ENCODE results near the gene PHIP. TPM values are rescaled to one million over a fixed set of nuclear protein-coding genes. Genes with fewer than 3 reads are reported as not detected.
"Not testable (repeated sequence)": the region's sequence is repeated elsewhere in the genome, so short reads cannot be mapped to it uniquely, and the experiment has no call there.

PHIP gene
- polyA plus RNA-seq, 3 donors: 4.6 to 7.1 (median 5.4) TPM

DNA sequence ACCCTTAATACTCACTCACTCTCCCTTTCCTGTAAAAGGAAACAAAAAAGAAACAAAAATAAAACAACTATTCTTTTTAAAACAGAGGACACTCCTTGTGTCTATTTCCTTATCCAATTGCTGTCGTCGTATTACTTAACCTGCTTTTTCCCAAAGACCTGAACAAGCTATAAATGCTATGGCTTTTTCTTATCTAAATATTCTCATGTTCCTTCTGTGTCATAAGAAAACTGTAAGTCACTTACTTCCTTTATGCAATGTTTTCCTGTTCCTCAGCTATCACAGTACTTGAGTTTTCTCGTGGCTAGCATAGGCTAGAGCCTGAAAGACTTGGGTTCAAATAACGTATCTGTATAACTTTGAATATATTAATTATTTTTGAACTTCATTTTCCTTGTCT, 111.5 kb downstream of the PHIP start:
- H3K27ac ChIP-seq (ENCODE audit: low read depth, low read length): no peak overlapping the region
- WGBS, 3 donors: 62 to 94% (median 74%) methylated on average over 4 of the region's 4 CpGs

DNA sequence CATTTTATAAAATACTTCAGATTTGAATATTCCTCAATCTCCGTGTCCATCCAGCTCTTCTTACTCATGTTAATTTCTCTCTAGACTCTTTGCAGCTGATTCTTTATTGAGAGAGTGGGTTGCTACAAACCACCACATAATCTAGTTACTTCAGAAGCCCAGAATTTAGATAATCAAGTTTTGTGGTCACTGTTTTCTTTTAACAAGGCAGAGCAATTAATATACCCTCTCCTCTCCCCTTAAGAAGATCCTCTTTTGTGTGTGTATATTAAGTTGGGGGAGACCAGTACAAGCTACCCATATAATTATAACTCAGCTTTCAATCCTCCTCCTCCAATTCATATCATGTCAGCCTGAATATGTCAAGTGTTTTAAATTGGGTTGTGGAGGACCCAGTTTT, 115.6 kb downstream of the PHIP start:
- no peak overlapping the region for H3K27ac ChIP-seq (ENCODE audit: low read depth, low read length)
- WGBS, 3 donors: 94 to 100% (median 97%) methylated on average over 1 of the region's 1 CpG

DNA sequence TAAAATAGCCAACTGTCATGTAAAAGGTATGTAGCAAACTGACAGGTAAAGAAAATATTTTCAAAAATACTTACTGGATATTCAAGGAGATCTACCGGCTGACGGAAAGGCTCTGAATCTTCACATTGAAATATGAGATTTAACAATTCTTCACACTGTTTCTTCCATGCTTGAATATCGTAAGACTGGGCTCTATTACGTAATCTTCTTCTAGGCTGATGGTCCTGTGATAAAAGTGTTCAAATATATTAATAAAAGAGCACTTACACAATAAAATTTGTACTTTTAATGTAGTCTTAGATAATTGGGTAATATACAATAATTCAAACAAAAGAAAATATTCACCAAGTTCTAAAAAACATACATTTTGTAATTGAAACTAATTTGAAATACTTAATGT, 123.3 kb downstream of the PHIP start:
- 94 to 96% (median 95%) methylated on average over 4 of the region's 4 CpGs for WGBS, 3 donors

DNA sequence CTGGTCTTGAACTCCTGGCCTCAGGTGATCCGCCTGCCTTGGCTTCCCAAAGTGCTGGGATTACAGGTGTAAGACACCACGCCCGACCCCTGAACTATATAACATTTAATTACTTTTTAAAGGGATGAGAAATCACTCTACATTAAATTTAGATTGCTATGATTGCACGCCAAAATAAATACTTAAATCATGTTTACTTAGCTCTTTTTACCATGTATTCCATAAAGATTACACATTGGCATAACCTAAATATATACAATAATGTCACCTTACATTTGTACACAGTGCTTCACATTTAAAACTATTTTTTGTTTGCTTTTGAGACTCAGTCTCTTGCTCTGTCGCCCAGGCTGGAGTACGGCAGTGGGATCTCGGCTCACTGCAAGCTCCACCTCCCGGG, 124.3 kb downstream of the PHIP start:
- H3K27ac ChIP-seq (ENCODE audit: low read depth, low read length): no peak overlapping the region
- 96 to 98% (median 98%) methylated on average over 8 of the region's 8 CpGs for WGBS, 3 donors

More for the DNA sequence above, 123.3 kb downstream of the PHIP start:
- no peak overlapping the region for H3K27ac ChIP-seq (ENCODE audit: low read depth, low read length)

GRCh38 chr6:78952362-78952761, 125.7 kb downstream of the PHIP start:
- no peak overlapping the region for H3K27ac ChIP-seq (ENCODE audit: low read depth, low read length)
- 92 to 100% (median 100%) methylated on average over 1 of the region's 1 CpG for WGBS, 3 donors

GRCh38 chr6:78948785-78949184, 129.3 kb downstream of the PHIP start:
- 96 to 99% (median 97%) methylated on average over 3 of the region's 3 CpGs for WGBS, 3 donors
- H3K27ac ChIP-seq (ENCODE audit: low read depth, low read length): no peak overlapping the region

DNA sequence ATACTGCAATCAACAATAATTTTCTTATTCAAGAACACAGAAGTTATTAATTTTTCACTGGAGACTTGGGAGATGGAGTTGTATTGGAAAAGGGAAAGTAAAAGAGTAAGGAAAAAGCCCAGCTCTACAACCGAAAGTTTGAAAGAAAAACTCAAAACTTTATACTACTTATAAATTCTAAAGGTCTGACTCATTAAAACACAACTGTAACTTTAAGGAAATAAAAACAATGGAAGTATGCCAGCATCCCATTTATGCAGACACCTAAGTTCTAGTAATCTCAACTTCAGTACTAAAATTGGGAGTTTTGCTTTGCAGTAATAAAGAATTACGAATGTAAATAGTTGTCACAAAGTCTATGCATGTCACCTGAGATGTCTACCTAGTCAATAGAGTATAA, 130.1 kb downstream of the PHIP start:
- WGBS, 3 donors: 93 to 96% (median 93%) methylated on average over 2 of the region's 2 CpGs
- H3K27ac ChIP-seq (ENCODE audit: low read depth, low read length): no peak overlapping the region

- no peak overlapping the region for H3K27ac ChIP-seq (ENCODE audit: low read depth, low read length)
- WGBS, 3 donors: 91 to 97% (median 94%) methylated on average over 2 of the region's 2 CpGs
Observed at GRCh38 chr6:78947529-78947928, 130.5 kb downstream of the PHIP start.

DNA sequence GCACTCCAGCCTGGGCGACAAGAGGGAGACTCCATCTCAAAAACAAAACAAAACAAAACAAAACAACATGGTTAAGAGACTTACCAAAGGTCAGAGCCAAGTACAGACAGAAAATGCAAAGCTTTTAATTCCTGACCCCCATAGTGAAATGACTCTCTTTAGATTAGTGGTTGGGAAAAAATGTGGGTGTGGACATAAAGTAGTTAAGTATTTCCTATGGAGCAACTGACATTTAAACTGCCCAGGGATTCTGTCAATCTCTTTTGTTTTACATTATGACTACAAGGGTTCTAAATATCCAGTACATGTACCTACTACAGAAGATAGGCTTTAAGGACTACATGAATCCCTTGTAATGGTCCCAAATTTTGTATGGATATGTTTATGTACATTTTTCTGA, 135.6 kb downstream of the PHIP start:
- WGBS, 3 donors: 95 to 100% (median 100%) methylated on average over 1 of the region's 1 CpG
- no peak overlapping the region for H3K27ac ChIP-seq (ENCODE audit: low read depth, low read length)

- 91 to 96% (median 93%) methylated on average over 2 of the region's 2 CpGs for WGBS, 3 donors
- no peak overlapping the region for H3K27ac ChIP-seq (ENCODE audit: low read depth, low read length)
Observed at GRCh38 chr6:78936515-78936914, 141.5 kb downstream of the PHIP start.

DNA sequence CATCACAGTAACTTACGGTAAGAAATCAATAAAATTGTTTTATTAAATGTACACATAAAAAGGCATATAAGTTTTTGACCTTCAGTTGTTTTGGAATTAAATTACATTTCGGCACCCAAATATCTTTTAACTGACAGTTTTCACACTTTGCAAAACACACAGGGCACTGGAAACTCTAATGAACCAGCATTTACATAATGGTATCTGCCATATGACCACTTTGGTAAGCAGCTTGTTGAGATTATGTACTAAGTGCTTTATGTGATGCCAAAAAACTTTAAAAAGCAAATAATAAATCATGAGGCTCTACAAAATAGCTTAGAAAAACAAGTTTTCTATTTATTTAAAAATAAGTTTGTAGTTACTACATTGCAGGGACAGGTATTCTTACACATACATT, 142.5 kb downstream of the PHIP start:
- no peak overlapping the region for H3K27ac ChIP-seq (ENCODE audit: low read depth, low read length)
- 94 to 95% (median 94%) methylated on average over 2 of the region's 2 CpGs for WGBS, 3 donors

GRCh38 chr6:78925317-78925716, 152.7 kb downstream of the PHIP start:
- WGBS, 3 donors: 80 to 89% (median 85%) methylated on average over 3 of the region's 3 CpGs
- H3K27ac ChIP-seq (ENCODE audit: low read depth, low read length): no peak overlapping the region

DNA sequence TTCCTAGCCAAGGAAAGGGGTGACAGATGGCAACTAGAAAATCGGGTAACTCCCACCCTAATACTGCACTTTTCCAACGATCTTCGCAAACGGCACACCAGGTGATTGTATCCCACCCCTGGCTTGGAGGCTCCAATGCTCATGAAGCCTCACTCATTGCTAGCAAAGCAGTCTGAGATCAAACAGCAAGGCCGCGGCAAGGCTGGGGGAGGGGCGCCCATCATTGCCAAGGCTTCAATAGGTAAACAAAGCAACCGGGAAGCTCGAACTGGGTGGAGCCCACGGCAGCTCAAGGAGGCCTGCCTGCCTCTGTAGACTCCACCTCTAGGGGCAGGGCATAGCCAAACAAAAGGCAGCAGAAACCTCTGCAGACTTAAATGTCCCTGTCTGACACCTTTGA, 156.9 kb downstream of the PHIP start:
- 85 to 95% (median 90%) methylated on average over 10 of the region's 10 CpGs for WGBS, 3 donors
- not testable (repeated sequence) for H3K27ac ChIP-seq (ENCODE audit: low read depth, low read length)

DNA sequence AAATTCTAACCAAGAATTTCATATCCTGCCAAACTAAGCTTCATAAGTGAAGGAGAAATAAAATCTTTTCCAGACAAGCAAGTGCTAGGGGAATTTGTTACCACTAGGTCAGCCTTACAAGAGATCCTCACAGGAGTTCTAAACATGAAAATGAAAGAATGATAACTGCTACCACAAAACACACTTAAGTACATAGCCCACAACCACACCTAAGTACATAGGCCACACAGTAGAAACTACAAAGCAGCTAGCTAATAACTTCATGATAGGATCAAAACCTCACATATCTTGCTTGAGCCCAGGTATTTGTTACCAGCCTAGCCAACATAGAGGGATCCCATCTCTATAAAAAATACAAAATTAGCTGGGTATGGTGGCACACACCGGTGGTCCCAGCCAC, 160.3 kb downstream of the PHIP start:
- 90 to 100% (median 96%) methylated on average over 1 of the region's 1 CpG for WGBS, 3 donors
- no peak overlapping the region for H3K27ac ChIP-seq (ENCODE audit: low read depth, low read length)

DNA sequence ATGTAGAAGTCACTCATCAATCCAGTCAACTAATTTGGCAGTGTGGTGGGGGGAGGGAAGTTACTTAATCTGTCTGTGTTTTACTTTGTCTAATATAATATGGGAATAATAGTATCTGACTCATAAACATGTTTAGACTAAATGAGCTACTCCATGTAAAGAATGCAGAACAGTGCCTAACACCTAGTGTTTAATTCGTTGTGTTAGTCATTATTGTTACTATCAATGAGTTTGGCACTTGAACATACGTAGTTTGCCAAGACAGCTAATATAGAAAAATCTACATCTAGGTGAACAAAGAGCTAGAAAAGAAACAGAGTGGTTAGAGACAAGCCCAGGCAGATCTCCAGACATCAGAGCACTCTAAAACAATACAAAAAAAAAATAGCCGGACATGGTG, 161.6 kb downstream of the PHIP start:
- WGBS, 3 donors: 89 to 99% (median 90%) methylated on average over 3 of the region's 3 CpGs
- H3K27ac ChIP-seq (ENCODE audit: low read depth, low read length): no peak overlapping the region

GRCh38 chr6:78911218-78911940, 166.7 kb downstream of the PHIP start:
- WGBS, 3 donors: 54 to 74% (median 69%) methylated on average over 9 of the region's 9 CpGs
- H3K27ac ChIP-seq (ENCODE audit: low read depth, low read length): no peak overlapping the region

DNA sequence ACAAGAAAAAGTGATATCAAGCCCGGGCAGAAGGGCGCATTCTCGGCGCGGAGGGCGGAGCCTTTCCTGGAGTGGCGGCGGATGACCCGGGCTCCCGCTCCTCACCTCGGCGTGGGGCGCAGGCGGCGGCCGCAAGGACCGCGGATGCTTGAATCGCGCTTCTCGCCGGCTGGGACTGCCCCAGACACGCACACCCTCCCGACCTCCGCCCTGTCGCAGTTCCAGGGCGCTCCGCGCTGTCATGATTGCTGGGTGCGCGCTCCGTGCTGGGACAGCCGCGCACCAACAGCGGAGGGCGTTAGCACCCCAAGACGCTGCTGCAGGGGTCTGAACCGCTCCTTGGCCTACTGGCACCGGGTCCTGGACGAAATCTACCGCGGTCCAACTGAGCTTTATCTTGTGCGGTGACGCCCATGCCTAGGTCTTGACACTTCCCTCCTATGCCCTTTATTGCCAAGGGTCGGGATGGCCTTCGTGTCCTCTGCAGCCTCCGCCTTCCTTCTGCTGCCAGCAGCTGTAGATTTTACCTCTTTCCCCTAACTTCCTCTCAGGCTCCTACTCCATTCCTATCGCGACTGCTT, 167.4 kb downstream of the PHIP start:
- WGBS, 3 donors: 2 to 4% (median 3%) methylated on average over 49 of the region's 49 CpGs
- no peak overlapping the region for H3K27ac ChIP-seq (ENCODE audit: low read depth, low read length)

GRCh38 chr6:78910010-78910409, 168.0 kb downstream of the PHIP start:
- no peak overlapping the region for H3K27ac ChIP-seq (ENCODE audit: low read depth, low read length)
- 80 to 91% (median 86%) methylated on average over 10 of the region's 10 CpGs for WGBS, 3 donors

DNA sequence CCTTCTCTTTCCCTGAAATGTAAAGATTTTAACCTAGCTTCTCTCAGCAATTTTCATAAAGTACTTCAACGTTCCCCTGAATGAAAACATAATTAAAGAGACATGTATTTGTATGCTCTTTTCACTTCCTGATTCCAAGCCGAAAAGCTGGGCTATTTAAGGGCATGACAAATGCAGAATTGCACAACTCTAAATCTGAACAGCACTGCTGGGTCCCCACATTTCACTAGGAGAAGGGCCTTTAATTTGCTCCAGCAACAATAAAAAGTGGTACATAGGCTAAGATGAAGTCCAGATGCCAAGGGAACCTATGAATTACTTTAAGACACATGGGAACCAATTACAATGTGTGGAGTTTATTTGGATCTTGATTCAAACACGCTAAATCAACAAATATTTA, 168.7 kb downstream of the PHIP start:
- 50 to 66% (median 50%) methylated on average over 3 of the region's 3 CpGs for WGBS, 3 donors
- H3K27ac ChIP-seq (ENCODE audit: low read depth, low read length): no peak overlapping the region

- 88 to 94% (median 88%) methylated on average over 2 of the region's 2 CpGs for WGBS, 3 donors
Observed at GRCh38 chr6:78908621-78909020, 169.4 kb downstream of the PHIP start.

More at GRCh38 chr6:78908621-78909020, 169.4 kb downstream of the PHIP start:
- no peak overlapping the region for H3K27ac ChIP-seq (ENCODE audit: low read depth, low read length)

All from adipose tissue (tissue), 3 donors.